ENCODE results near the gene RPS21. TPM values are rescaled to one million over a fixed set of nuclear protein-coding genes. Genes with fewer than 3 reads are reported as not detected.

RPS21 gene
- total RNA-seq, 2 donors from 2014 or later = 1,359 to 1,579 TPM

DNA sequence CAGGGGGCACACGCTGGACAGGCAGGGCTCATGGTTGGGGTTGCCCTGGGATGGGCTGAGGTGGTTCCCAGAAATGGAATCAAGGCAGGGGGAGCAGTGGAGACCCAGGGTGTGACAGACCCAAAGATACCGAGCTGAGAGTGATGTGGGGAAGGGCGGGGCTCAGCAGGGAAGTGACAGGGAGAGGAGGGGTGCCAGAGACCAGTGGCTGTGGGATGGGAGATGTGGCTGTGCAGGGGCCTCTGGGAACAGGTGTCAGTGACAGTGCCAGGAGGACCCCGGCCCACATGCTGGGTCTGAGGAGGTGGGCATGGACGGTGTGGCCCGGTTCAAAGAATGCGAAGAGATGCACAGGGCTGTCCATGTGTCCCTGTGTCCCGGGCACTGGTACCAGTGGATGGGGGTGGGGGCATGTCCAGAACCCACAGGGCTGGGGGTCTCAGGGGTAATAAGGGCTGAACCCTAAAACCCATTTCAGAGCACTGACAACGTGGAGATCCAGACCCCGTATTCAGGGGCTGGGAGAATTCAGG is 19.1 kb downstream of the RPS21 start:
- Histone ChIP-seq H3K4me1 (peaks cover 19% of the 10 kb centered on the region), H3K36me3 (no peaks in the 10 kb centered on the region), H3K27ac (no peak overlapping the region), H3K4me3 (peak overlapping the region; percentile 65), H3K9ac (ENCODE audit: low read depth in 2 of 2, low read length in 2 of 2) (peak overlapping the region; percentile 56 to 95), H3K27me3 (no peaks in the 10 kb centered on the region), H3K9me3 (no peaks in the 10 kb centered on the region)
- no peak for DNase-seq
- TF ChIP-seq, protein P1, sequence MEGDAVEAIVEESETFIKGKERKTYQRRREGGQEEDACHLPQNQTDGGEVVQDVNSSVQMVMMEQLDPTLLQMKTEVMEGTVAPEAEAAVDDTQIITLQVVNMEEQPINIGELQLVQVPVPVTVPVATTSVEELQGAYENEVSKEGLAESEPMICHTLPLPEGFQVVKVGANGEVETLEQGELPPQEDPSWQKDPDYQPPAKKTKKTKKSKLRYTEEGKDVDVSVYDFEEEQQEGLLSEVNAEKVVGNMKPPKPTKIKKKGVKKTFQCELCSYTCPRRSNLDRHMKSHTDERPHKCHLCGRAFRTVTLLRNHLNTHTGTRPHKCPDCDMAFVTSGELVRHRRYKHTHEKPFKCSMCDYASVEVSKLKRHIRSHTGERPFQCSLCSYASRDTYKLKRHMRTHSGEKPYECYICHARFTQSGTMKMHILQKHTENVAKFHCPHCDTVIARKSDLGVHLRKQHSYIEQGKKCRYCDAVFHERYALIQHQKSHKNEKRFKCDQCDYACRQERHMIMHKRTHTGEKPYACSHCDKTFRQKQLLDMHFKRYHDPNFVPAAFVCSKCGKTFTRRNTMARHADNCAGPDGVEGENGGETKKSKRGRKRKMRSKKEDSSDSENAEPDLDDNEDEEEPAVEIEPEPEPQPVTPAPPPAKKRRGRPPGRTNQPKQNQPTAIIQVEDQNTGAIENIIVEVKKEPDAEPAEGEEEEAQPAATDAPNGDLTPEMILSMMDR (IDR thresholded peaks at IDR 0.05) = no peak
- intact Hi-C loops (cut with DNase I) = no loop called here

DNA sequence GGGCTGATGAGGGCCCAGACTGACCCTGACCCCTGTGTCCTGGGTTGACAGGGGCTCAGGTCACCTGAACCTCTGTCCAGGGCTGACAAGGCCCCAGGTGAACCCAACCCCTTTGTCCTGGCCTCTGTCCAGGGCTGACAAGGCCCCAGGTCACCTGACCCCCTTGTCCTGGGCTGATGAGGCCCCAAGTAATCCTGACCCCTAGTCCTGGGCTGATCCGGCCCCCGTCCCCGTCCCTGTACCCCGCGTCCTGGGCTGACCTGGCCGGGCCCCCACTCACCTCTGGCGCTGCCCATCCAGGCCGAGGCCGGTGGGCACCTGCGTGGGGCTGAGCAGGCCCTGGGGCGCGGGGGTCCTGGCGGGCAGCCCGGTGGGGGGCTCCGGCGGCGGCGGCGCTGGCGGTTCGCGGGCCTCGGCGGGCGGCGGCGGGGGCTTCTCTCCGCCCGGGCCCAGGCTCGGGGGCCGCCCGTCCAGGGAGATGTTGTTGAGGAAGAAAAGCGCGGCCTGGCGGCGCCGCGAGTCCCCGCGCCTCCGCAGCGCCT is 19.8 kb downstream of the RPS21 start:
- Histone ChIP-seq H3K36me3 (no peaks in the 10 kb centered on the region), H3K9ac (ENCODE audit: low read depth in 2 of 2, low read length in 2 of 2) (peak overlapping the region; percentile 56 to 95), H3K27me3 (no peaks in the 10 kb centered on the region), H3K4me1 (peaks cover 19% of the 10 kb centered on the region), H3K27ac (no peak overlapping the region), H3K4me3 (peak overlapping the region; percentile 65), H3K9me3 (no peaks in the 10 kb centered on the region)
- intact Hi-C loops (cut with DNase I) = no loop called here
- TF ChIP-seq, protein P1 (IDR thresholded peaks at IDR 0.05) = no peak
- DNase-seq = peak; percentile 42

DNA sequence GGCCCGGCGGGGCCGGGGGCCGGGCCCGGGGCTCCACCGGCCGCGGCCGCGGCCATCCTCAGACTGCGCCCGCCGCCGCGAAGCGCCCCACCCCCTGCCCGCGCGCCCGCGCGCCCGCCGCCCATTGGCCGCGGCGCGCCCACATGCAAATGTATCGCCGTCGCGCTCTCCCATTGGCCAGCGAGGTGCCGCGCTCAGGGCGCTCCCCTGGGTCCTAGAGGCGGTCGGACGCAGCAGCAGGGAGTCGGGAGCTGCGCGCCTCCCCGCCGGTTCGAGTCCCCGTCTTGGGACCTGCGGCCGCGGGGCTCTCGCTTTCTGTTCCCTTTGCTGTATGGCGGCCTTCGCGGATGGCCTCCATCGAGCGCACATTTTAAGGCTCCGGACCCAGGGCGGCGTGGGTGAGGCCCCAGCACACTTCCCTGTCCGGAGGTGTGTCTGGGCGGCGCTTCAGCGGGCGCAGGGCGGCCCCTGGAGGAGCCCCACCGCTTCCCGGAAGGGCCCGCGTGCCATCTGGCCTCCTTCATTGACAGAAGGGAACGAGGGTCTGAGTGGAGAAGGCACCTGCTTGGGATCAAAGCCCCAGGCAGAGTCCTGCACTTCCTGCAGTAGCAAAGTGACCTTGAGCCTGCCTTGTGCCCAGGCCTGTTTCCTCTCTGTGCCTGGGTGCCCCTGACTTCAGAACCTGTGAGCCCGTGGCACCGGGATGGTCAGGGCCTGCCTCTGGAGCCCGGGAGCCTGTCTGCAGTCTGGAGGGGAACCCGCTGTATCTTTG is 20.5 kb downstream of the RPS21 start, which contains the start of gene CABLES2:
CABLES2 (minus strand) TSS at position 65 of the 772 bp plus-strand sequence; CDS start at position 56, 9 bp downstream.
- DNase-seq = peak; percentile 94
- peak within 1 kb of the TSS; percentile 70 to 95 for H3K9ac ChIP-seq (ENCODE audit: low read depth in 2 of 2, low read length in 2 of 2)
- H3K4me3 ChIP-seq = peak within 1 kb of the TSS; percentile 65
- H3K9me3 ChIP-seq = no peaks in the 10 kb centered on the region
- peaks cover 19% of the 10 kb centered on the region for H3K4me1 ChIP-seq
- H3K27ac ChIP-seq = peak within 1 kb of the TSS; percentile 45
- no peaks in the 10 kb centered on the region for H3K36me3 ChIP-seq
- intact Hi-C loops (cut with DNase I) = no loop called here
- no peaks in the 10 kb centered on the region for H3K27me3 ChIP-seq
- TF ChIP-seq, protein P1 (IDR thresholded peaks at IDR 0.05) = no peak

DNA sequence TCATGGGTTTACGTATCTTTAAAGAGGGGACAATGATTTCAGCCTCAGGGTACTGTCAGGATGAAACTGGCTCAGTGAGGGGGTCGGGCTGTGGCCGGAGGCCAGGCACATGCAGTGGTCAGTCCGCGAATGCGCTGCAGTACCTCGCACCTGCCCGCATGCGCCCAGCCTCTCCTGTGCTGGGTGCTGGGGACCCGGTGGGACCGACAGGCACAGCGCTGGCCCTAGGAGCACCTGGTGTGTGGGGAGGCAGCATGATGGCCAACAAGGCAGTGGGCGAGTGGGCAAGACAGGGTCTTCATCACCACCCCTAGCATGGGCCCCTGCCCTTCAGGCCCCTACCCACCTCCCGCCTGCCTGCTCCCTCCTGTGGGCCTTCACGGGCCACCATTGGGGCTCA is 21.2 kb downstream of the RPS21 start:
- Histone ChIP-seq H3K9me3 (no peaks in the 10 kb centered on the region), H3K4me1 (peaks cover 19% of the 10 kb centered on the region), H3K27me3 (no peaks in the 10 kb centered on the region), H3K4me3 (no peak overlapping the region), H3K27ac (peak overlapping the region; percentile 45), H3K9ac (ENCODE audit: low read depth in 2 of 2, low read length in 2 of 2) (peak overlapping the region; percentile 69 to 70), H3K36me3 (no peaks in the 10 kb centered on the region)
- TF ChIP-seq, protein P1 (IDR thresholded peaks at IDR 0.05) = no peak
- intact Hi-C loops (cut with DNase I) = no loop called here
- DNase-seq = no peak

DNA sequence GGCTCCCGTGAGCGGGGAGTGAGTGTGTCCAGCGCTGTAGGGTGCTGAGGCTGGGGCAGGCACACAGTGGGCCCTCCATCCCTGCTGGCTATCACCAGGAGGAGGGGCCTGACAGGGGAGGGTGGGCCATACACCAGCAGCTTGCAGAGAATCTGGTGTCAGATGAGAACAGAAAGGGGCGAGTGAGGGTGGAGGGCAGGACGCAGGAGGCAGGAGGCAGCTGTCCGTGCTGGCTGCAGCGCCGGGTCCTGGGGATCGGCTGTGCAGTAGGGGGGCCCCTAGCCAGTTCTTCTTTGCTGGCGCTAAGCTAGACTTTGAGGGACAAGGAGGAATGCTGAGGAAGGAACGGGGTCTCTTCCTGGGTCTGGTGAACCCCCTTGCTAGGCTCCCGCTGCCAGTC is 21.7 kb downstream of the RPS21 start:
- peaks cover 23% of the 10 kb centered on the region for H3K4me1 ChIP-seq
- H3K36me3 ChIP-seq = no peaks in the 10 kb centered on the region
- H3K4me3 ChIP-seq = no peak overlapping the region
- no peak overlapping the region for H3K27ac ChIP-seq
- no peak for DNase-seq
- H3K9ac ChIP-seq (ENCODE audit: low read depth in 2 of 2, low read length in 2 of 2) = peak overlapping the region in 1 of 2 donors; percentile 70
- no peaks in the 10 kb centered on the region for H3K9me3 ChIP-seq
- H3K27me3 ChIP-seq = no peaks in the 10 kb centered on the region
- intact Hi-C loops (cut with DNase I) = no loop called here
- TF ChIP-seq, protein P1 (IDR thresholded peaks at IDR 0.05) = no peak
